Psoas muscle (tissue), 8 donors: Measurements from ENCODE around the gene RTP4. TPM values are rescaled to one million over a fixed set of nuclear protein-coding genes. Genes with fewer than 3 reads are reported as not detected.
A peak's percentile ranks its signal among the peaks of the same experiment; 100 is the strongest.

Experiments used
- ATAC-seq, 4 donors: fragments of 200-7000 bp; cut with Tn5 transposase; one replicate each; pipeline ENCODE4 v1.9.1; 2020; ENCODE audit warnings: moderate library complexity in 3 of 4, mild to moderate bottlenecking in 2 of 4
- DNase-seq, 2 donors: peaks; one replicate each; pipeline ENCODE4 v3.0.0-alpha.2; 2020
- H3K27ac ChIP-seq: fragments of 200-600 bp; one replicate; pipeline ENCODE4 v1.8.0; 2022
- H3K27me3 ChIP-seq, 3 donors: fragments of 200-600 bp in 1 of 3; one replicate each; pipeline versions ENCODE4 v1.6.1 to v1.8.0; 2013 to 2022; ENCODE audit warnings: low read length in 2 of 3, mild to moderate bottlenecking in 2 of 3, moderate library complexity in 1 of 3; ENCODE audit not compliant: insufficient read depth in 3 of 3
- H3K36me3 ChIP-seq, 2 donors: fragments of 200-600 bp in 1 of 2; one replicate each; pipeline versions ENCODE4 v1.6.1 to v1.8.0; 2013 to 2022; ENCODE audit warnings: low read depth in 1 of 2, mild to moderate bottlenecking in 1 of 2, moderate library complexity in 1 of 2; ENCODE audit not compliant: insufficient read depth in 1 of 2
- H3K4me1 ChIP-seq: fragments of 200-600 bp; one replicate; pipeline ENCODE4 v1.8.0; 2022
- H3K4me3 ChIP-seq: fragments of 200-600 bp; one replicate; pipeline ENCODE4 v1.8.0; 2022; ENCODE audit warnings: mild to moderate bottlenecking
- H3K9me3 ChIP-seq: fragments of 200-600 bp; one replicate; pipeline ENCODE4 v1.8.0; 2022
- CTCF ChIP-seq: fragments of 200-600 bp; IDR thresholded peaks from one replicate; pipeline ENCODE4 v1.8.0; 2022; ENCODE audit warnings: antibody characterized with exemption
- WGBS, 3 donors: extraction: QIAGEN DNeasy Blood & Tissue Kit; methylation state at CpG; one replicate each; pipeline versions ENCODE4 v1.1.6 to v1.1.7; 2013; 5-methylcytosine and 5-hydroxymethylcytosine counted together
- intact Hi-C, 2 donors: fragments of 100-400 bp; cut with DNase I; formaldehyde crosslinking; loops; one replicate each; pipeline versions ENCODE4 v1.11.0 to v1.14.2; 2022
- polyA plus RNA-seq, 3 donors: library from polyadenylated mRNA; stranded (reverse); fragments of 200-250 nt; gene quantifications; one replicate each; pipeline ENCODE4 v1.2.3, GENCODE V29; 2013
- total RNA-seq, 4 donors: library from RNA; stranded (reverse); fragmentation: NEBNext Ultra II Directional in 2 of 4; extraction: Animal tissue kit (Norgen Biotek cat#: 25700) in 2 of 4; gene quantifications; one replicate each; pipeline versions ENCODE4 v1.2.1 to v1.2.4, GENCODE V29; 2021 to 2023
- donor health status: healthy with polysubstance abuse.
- donor health status: DM: no; HTN: no; CAD: no; lungs with moderate emphysema.
- donor health status: Bipolar disorder and iron deficiency.
- donor health status: healthy.
- donor health status: DM: yes; HTN: yes; CAD: no.
- donor health status: DM: no; HTN: no; CAD: no.
- donor health status: DM: no; HTN: no; CAD: no.
- donor health status: DM: yes; HTN: yes; CAD: no.

RTP4 gene
- total and polyA plus RNA-seq, 7 donors = 0.23 to 0.88 (median 0.51) TPM

DNA sequence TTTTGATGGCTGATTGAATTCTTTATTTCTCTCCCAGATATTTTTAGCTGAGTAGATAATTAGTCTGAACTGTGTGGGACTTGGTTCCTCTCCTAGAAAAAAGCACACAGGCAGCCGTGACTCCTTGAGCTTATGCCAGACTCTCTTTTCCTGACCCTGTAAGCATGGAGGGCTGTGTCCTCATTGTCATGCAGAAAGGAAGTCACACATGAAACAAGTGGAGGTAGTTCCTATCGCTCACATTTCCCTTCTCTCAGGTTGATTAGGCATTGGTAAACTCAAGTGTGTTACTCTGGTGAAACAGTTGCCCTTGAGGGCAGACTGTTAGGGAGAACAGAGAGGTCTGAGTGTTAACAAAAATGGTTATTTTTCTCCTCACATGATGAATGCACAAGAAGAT, 6.3 kb upstream of the RTP4 start:
- Histone ChIP-seq H3K27ac (no peak overlapping the region), H3K4me3 (no peak overlapping the region), H3K27me3 (no peaks in the 10 kb centered on the region), H3K4me1 (no peaks in the 10 kb centered on the region), H3K9me3 (no peaks in the 10 kb centered on the region), H3K36me3 (no peaks in the 10 kb centered on the region)
- DNase-seq (no peak), ATAC-seq (no peak)
- WGBS, 3 donors = 18 to 21% (median 20%) methylated on average over 2 of the region's 2 CpGs
- intact Hi-C loops = no loop called here
- no peak for TF ChIP-seq CTCF

DNA sequence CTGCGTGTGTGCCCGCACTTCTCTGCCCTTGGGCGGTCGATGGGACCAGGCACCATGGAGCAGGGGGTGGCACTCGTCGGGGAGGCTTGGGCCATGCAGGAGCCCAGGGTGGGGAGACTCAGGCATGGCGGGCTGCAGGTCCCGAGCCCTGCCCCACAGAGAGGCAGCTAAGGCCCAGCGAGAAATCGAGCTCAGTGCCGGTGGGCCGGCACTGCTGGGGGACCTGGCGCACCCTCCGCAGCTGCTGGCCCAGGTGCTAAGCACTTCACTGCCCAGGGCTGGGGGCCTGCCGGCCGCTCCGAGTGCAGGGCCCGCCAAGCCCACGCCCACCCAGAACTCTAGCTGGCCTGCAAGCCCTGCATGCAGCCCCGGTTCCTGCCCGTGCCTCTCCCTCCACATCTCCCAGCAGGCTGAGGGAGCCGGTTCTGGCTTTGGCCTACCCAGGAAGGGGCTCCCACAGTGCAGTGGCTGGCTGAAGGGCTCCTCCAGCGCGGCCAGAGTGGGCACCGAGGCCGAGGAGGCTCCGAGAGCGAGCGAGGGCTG, 553 bp upstream of the RTP4 start:
- DNase-seq = peak; percentile 13 to 49
- WGBS, 3 donors = 86 to 91% (median 90%) methylated on average over 28 to 29 of the region's 29 CpGs
- no peak for TF ChIP-seq CTCF
- H3K4me3 ChIP-seq = peak overlapping the region; percentile 65
- no peaks in the 10 kb centered on the region for H3K27me3 ChIP-seq
- H3K36me3 ChIP-seq = no peaks in the 10 kb centered on the region
- no peaks in the 10 kb centered on the region for H3K9me3 ChIP-seq
- intact Hi-C loops = no loop called here
- ATAC-seq = peak in 1 of 4 donors; percentile 19
- peaks cover 16% of the 10 kb centered on the region for H3K4me1 ChIP-seq
- peak overlapping the region; percentile 62 for H3K27ac ChIP-seq

GRCh38 chr3:187369089-187369447, 883 bp downstream of the RTP4 start:
- peaks cover 16% of the 10 kb centered on the region for H3K4me1 ChIP-seq
- TF ChIP-seq CTCF = no peak
- H3K36me3 ChIP-seq = no peaks in the 10 kb centered on the region
- H3K4me3 ChIP-seq = peak overlapping the region; percentile 65
- WGBS, 3 donors = 11 to 44% (median 27%) methylated on average over 1 of the region's 1 CpG
- H3K27me3 ChIP-seq = no peaks in the 10 kb centered on the region
- no peaks in the 10 kb centered on the region for H3K9me3 ChIP-seq
- ATAC-seq (peak in 3 of 4 donors; percentile 13 to 60 (median 36)), DNase-seq (no peak)
- peak overlapping the region; percentile 62 for H3K27ac ChIP-seq
- intact Hi-C loops = no loop called here

- DNase-seq = no peak
- TF ChIP-seq CTCF = no peak
- 80 to 86% (median 85%) methylated on average over 3 of the region's 3 CpGs for WGBS, 3 donors
- Histone ChIP-seq H3K4me3 (no peak overlapping the region), H3K9me3 (no peaks in the 10 kb centered on the region), H3K27me3 (no peaks in the 10 kb centered on the region), H3K36me3 (no peaks in the 10 kb centered on the region), H3K27ac (no peak overlapping the region), H3K4me1 (peaks cover 16% of the 10 kb centered on the region)
- intact Hi-C loops = no loop called here
- ATAC-seq = no peak
Measured at GRCh38 chr3:187370051-187370450, 1.9 kb downstream of the RTP4 start.

DNA sequence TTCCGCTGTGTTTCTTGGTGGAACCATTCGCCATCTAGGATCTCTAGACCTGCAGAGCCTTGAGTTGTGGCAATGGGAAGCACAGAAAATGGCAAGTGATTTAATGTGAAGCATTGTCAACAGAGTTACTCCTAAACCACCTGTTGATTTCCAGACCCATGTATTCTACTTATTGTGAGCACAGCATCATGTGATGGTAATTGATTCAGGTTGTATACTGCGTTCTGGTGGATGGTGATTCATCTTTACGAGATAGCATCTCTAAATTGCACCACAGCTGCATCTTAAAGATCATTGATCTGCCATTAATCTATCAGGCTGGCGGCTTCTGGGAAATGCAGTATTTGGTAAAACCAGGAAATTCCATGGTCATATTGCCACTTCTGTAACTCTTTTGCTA, 7.4 kb downstream of the RTP4 start:
- peaks cover under 1% of the 10 kb centered on the region for H3K4me1 ChIP-seq

More for the DNA sequence above, 7.4 kb downstream of the RTP4 start:
- Histone ChIP-seq H3K9me3 (no peaks in the 10 kb centered on the region), H3K4me3 (no peak overlapping the region), H3K36me3 (no peaks in the 10 kb centered on the region), H3K27ac (no peak overlapping the region), H3K27me3 (no peaks in the 10 kb centered on the region)
- intact Hi-C loops = no loop called here
- no peak for TF ChIP-seq CTCF
- 82 to 84% (median 84%) methylated on average over 5 of the region's 5 CpGs for WGBS, 3 donors
- ATAC-seq (no peak), DNase-seq (no peak)
